Middle frontal gyrus (tissue), 1 donor: ENCODE measurements around the gene ZFAND3.

Source experiments
- DNase-seq: peaks from one replicate; pipeline ENCODE4 v3.0.0-alpha.2; 2015; ENCODE audit warnings: low spot score; ENCODE audit errors: extremely low spot score

The ZFAND3 gene

DNA sequence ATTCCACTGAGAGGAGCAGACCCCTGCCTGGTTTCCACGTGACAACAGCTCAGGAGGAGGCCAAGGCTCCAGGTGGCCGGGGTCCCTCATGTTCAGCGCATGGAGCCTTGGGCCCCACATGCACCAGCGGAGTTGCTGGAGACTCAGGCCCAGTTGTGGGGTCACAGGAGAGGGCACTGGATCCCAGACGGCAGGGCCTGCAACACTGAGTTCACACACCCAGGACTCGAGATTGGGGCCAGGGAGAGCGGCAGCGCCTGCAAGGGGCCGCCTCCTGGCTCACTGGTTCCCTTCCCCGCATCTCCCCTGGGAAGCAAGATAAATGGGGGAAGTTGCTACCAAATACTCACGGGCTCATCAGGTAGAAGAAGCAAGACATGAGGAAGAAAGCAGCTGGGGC, 348.1 kb downstream of the ZFAND3 start:
- no peak for DNase-seq

DNA sequence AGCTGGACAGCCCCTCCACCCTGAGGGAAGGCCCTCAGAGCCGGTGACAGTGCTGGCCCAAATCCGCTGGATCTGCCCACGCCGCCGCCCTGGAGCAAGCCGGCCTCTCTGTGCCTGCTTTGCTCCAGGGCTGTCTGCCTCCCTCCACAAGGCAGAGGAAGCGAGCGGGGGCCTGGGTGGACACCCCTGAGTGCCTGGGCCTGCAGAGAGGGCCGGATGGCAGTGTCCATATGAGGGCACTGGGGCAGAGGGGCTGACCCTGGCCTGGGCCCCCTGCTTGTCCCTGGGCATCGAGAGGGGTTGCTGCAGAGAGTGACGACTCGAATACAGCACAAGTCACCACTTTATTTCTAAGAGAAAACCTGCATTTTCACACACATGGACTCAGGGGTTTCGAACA, 348.6 kb downstream of the ZFAND3 start:
- DNase-seq, result no peak

DNA sequence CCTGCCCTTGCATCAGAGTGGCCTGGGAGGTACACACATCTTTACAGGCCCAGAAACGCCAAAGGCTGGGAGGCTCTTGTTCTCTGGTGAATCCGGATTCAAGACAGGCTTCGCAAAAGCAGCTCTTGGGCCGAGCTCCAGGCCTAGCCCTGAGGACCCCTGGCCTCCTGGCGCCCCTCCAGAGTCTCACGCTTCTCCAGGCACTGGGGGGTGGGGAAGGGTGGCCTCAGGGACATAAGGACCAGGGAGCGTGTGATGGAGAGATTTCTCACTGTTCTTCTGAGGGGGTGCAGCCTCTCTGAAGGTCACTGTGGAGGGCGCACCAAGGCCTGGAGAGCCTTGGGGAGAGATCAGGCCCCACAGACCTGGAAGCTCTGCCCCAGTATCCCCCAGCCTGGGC, 349.2 kb downstream of the ZFAND3 start:
- no peak for DNase-seq

DNA sequence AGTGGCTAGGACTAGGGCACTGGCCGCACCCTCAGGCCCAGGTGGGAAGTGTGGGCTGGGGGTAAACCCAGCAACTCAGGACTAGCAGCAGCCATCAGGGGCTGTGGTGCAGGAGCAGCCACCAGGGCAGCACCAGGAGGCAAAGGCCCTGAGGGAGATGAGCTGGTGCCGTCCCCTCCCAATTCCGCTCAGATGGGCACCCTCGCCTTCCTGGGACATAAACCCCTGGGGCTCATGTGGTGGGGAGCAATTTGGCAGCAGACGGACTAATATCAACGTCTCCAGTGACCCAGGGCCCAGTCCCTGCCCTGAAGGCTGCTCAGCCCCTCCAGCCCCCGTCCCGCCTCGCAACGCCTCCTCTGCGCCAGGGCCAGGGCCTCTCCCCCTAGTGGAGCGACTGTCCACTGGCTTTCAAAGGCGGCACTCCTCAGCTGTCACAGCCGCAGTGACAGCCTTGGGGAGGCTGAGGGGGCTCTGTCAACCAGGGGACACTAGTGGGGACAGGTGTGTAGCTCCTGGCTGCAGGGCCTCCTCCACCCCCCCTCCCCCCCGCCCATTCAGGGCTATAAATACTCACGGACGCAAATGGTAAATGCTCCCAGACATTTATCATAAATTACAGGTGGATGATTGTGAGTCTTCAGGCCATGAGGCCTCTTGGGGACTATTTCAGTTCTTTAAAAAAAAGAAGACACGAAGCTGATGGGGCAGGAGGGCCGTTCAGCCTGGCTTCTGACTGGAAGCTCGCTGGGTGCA, 349.9 kb downstream of the ZFAND3 start:
- no peak for DNase-seq

DNA sequence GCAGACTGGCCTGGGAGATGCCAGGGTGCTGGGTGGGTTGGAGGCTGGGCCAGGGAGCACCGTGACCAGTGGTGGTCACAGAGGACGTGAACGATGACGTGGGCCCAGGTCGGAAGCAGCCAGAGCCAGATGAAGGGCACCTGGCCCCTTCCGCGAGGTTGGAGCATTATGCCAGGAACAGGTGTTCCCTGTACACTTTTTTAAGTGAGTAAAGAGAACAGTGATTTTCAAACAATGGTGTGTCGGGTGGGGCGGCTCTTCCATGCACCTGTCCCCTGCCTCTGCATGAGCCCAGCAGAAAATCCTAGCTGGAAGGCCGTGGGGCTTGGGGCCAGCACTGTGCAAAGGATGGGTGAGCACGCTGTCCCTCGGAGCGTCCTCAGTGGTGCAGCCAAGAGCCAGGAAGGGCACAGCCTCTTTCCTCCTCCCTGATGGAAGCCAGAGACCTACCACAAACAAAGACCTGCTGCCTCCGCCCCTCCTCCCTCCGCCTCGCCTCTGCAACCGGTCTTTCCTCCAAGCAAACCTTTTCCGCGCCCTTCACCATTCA, 350.5 kb downstream of the ZFAND3 start:
- DNase-seq, result no peak

DNA sequence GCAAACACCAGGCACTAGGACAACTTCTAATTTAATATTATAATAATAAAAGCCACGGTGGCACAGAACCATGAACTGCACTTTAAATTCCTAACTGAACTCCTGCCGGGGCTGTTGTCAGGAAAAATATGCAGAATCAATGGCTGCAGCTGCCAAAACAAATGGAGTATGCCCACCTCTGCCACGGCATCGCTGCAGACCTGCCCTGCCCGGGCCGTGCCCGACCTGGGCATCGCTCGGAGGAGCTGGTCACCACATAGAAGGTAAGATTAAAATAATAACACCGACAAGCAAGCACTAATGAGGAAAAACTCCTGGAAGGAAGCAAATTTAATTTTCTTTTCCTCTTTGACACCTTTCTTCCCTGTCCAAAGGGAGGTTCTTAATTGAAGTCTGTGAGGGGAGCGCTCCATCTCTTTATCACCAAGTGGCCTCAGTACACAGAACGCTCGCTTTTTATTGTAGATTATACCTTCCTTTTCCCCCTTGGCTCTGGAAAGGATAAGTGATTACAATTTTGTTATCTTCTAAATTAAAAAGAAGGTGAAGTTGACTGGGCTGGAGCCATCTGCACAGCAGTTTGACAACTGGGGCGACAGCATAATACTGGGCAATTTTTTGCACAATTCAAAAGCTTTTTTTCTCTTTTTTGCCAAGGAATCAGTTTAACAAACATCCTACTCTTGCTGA, 351.3 kb downstream of the ZFAND3 start:
- no peak for DNase-seq

DNA sequence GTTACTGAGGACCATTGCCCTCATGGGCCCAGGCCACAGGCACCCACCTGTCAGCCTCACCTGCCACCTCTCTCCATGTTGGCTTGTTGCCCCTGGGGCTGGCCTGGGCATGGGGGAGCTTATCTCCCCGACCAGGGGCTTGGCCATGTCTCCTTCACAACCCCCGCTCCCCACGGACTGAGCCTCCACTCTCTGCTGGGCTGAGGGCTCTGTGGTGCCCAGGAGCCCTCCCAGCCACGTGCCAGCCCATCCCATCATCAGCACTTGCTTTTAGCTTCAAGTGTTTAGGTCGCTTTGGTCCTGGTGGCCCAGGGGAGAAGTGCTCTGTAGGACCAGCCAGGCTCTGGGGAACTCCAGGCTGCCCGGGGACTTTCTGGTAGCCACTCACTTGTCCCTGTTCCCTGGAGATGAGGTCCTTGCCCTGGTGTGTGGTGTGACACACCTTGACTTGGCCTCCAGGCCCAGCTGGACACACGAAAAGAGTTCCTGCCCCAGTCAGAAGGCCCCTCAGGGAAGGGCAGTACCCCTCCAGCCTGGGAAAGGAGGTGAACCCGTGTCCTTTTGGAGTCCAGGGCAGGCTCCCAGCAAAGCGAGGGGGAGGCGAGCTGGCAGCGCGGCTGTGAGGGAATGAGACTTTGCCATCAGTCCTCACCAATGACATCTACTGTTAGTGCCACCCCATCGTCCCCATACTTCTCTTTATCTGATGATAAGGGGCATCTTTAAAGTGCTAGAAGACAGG, 352.6 kb downstream of the ZFAND3 start:
- no peak for DNase-seq

DNA sequence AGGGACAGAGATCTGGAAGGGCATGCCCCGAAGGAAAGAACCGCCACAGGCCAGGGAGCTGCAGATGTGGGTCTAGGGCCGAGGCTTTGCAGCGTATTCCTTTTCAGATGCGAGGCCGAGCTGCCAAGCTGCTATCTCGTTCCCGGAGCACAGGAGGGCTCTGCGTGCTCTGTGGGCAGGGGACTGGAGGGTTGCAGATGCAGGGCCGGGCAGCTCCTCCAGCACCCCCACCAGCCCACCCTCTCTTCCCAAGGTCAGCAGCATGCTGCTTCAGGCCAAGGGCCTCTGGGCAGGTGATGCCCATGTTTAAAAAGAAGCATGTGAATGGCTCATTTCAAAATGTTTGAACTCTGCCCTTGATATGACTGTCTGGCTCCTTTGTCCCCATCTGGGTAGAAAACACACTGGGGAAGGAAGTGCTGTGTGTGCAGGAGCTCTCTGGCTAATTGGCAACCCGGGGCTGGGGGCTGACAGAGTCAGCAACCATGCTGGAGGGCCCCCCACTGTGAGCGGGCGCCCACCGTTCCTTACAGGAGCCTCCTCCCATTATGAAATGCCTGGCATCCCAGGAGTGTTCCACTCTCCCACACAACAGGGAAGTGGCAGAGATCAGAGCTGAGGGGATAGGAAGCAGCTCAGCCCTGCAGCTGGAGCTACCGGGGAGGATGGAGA, 353.3 kb downstream of the ZFAND3 start:
- no peak for DNase-seq

DNA sequence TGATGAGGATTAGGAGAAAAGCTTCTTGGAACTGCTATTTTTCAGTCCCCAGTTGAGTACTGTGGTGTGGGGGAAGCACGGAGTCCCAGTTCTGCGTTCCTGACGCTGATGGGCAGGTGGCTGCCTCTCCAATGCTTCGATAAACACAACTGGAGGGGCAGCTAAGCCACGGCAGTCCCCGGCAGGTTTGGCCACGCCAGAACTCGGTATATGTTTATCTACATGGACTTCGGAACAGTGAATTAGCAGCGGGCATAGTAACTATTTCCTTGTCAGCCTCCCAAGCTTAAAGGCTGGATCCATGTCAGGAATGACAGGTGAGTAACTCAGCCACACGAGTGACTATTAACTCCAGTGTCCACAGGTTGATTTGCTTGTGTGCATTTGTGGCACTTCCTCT, 354.4 kb downstream of the ZFAND3 start:
- no peak for DNase-seq

DNA sequence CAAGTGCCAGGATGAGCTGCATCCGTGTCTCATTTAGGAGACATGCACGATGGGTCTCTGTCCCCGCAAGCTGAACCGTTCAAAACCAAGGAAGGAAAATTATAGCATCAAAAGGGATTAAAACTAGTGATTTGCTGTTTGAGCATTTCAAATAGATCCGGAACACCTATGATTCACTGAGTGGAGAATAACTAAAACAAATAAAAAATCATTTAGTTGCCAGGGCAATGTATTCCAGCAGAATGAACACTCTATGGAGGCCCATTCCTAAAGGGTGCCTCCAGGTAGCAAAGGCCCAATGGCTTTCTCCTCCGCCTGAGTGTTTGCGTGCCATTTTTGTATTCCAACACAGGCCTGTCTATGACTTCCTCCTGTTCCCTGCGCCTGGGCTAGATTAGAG, 354.8 kb downstream of the ZFAND3 start:
- DNase-seq, result no peak

DNA sequence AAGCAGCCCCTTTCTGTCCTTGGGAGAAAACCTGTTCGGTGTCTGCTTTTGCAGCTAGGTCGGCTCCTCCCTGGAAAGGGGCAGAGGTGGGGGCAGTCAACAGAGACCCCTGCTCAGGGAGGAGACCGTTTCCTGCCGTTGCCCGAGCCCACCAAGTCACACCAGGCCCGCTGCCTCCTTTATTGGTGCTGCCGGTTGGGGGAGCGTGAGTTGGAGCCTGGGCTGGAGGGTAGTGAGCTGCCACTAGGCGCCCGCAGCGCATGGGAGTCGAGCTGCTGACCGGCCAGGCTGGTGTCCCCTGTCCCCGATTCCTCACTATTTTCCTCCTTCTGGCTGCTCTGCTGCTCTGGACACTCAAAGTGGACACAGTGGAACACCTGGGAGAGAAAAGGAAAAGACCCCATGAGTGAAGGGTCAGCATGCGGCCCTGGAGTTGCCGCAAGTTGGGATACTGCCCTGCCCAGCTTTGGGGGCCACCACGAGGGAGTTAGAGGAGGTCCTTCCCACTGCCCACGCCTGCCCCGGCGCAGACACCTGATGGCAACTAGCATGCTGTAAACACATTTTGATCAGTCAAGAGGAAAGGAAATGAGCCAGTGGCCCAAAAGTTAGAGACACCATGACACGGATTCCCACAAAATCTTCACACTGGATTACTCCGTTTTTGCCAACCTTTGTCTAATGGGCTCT, 355.4 kb downstream of the ZFAND3 start:
- DNase-seq, result no peak

DNA sequence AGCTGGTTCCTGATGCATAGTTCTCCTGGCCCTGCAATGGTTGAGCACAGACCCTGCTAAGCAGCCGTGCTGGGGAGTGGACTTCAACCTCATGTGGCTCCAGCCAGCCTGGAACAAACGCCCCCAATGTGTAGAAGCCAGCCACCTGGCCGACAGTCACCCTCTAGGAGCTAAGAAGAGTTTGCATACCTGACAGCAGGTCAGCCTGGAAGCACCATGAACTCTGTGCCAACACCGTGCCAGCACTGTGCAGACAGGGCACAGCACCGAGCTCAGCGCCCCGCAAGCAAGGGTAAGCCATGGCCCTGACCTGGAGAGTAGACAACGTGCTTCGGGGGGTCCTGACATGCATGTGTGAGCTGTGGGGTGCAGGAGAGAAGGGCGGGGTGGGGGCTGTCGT, 356.3 kb downstream of the ZFAND3 start:
- DNase-seq, result no peak

DNA sequence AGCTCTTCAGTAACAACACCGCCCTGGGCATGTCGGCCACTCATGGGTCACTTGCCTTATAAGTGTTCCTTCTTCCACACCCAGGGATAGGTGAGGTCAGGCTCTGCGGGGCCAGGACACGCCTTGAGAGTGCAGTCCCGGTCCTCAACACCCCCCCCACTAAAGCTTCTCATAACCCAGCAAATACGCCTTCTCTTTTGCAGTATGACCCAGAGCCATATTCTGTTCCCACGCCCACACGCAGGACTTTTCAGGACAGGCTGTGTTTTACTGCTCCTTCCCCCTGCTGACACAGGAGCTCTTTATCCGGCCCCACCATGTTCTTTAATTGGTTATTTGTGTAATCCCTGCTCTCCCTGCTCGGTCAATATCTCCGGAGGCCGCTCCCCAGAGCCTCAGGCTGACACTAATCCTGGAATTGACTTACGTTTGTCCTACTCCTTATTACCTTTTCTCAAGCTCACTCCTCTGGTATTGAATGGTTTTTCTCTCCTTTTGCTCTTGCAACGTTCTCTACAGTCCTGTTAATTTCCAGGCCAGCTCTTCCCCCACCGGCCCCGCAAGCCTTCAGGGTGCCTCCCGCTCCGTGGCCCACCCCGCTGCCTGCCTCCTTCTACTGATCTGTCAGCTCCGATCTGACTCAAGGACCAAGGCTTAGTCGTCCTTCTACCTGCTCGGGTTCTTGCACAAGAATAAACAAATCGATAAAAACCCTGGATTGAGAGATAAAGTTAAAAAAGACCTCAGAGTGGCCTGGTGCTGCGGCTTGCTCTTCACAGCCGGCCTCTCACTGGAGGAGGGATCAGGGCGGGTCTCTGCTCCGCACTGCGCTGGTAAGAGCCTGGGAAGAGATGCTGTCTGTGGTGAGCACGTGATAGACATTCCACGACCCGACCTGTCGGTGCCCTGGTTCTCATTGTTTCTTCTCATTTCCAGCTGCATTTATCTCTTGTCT, 357.5 kb downstream of the ZFAND3 start:
- no peak for DNase-seq

DNA sequence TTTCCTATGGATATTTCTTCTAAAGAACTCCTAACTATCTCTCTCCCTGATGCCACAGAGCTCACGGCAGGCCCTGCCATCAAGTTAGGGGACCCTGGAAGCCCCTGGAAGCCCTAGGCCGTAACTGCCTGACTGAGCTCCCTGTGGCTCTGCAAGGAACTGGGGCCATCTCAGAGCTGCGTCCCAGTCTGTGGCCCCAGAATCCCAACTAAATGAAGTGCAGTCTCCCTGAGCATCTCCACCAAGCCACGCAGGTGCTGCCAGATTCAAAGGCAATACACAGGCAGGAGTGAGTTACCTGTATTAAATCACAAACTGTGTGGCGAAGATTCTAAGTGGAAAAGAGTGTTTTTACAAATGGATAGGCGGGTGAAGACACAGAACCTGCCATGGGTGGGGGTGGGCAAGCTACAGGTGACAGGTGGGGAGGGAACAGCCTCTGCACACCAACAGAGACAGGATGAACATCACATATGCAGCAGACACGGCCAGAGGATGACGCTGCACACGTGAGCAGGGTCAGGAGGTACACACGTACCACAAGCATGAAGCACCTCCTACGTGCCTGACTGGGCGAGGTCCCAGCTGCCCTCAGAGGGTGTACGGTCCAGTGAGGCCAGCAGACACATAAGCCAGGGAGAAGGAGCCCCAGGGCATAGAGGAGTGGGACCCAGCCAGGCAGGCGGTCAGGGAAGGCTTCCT, 358.5 kb downstream of the ZFAND3 start:
- DNase-seq, result no peak

DNA sequence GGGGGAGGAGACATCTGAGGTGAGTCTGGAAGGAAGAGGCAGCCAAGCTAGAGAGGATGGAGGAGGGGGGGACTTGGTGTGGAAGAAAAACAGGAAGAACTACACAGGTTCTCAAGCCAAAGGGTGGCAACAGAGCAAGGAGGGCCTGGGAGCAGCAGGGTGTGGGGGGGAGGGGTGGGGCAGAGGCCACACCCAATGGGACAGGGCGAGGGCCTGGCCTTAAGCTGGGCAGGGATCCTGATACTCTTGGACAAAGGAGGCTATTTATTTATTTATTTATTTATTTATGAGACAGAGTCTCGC, 359.0 kb downstream of the ZFAND3 start:
- no peak for DNase-seq

DNA sequence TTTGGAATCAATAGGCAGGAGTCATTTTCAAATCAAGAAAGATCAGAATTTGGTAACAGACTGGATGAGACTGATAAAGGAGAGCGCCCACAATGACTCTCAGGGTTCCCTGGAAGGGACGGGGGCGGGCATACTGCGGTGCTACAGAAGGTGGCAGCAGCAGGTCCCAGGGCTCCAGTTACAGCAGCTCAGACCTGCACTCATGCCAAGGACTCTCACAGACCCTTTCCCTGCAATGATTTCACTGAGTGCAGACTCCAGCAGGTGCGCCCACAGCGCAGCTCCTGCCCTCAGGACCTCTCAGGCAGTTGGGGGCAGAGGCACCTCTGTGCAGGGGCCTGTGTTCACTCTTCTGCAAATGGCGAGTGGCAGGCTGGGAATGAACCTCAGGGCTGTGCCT, 359.8 kb downstream of the ZFAND3 start:
- DNase-seq, result no peak

DNA sequence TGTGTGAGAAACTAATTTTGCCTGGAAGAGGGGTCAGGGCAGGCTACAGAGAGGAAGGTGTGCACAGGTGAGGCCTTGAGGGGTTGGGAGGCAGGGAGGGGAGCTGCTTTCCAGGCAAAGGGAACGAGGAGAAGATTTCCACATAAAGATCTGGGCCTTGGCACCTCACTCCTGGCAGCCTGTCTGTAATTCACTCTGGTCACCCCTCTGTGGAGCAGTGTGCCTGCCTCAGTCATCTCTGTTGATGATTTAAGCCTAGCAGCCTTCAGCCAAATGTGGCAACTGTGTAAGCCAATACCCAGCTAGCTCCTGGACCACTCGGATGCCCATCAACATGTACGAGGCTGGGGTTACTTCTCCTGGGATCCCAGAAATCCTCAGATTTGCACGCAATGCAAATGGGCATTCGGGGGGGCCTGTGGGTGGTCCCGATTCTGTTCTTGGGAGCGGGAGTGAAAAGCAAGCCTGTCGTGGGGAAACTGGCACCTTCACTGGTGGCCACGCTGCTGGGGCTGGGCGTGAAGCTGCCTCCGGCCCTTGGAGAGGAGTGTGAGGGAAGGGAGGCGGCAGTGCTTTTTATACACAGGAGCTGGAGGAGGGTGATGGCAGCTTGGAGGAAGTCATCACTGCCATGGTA, 360.4 kb downstream of the ZFAND3 start:
- no peak for DNase-seq

DNA sequence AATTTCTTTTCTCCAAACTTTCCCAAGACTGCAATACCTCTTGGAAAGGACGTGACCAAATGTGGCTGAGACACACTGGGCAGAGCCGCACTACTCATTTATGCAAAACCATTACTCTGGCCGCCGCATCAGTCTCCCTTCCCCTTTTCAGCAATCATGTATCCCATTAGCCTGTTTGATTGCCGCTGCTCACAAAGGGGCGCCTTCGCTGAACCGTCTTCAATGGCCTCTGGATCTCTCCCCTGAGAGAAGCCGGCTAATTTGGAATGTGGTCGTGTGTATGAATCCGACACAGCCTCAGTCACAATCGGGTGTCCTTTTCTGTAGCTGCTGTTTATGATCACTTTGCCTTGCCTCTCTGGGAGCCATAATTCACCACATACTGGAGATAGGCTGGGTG, 361.1 kb downstream of the ZFAND3 start:
- DNase-seq, result no peak

DNA sequence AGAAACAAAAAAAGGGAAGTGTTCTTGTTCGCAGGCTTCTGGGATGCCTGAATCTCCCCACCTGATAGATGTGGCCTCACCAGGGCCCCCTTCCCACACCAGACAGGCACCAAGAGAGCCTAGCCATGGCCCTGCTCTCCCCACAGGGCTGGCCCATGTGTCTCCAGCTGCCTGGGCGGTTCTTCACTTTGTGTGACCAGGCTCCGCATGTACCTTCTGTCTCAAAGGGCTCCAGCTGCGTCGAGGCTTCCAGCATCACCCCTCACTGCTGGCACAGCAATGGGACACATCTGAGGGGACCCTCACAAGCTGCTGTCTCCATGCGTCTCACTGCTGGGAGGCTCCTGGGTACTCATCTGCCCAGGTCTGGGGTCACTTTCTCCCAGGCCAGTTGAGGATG, 362.9 kb downstream of the ZFAND3 start:
- no peak for DNase-seq
